8988T (cell line): Measurements from ENCODE around the gene ATM.
"Not testable (repeated sequence)": the region's sequence is repeated elsewhere in the genome, so short reads cannot be mapped to it uniquely, and the experiment has no call there.

Source experiments
- DNase-seq: peaks from one replicate; pipeline ENCODE4 v3.0.0; 2011

The ATM gene

DNA sequence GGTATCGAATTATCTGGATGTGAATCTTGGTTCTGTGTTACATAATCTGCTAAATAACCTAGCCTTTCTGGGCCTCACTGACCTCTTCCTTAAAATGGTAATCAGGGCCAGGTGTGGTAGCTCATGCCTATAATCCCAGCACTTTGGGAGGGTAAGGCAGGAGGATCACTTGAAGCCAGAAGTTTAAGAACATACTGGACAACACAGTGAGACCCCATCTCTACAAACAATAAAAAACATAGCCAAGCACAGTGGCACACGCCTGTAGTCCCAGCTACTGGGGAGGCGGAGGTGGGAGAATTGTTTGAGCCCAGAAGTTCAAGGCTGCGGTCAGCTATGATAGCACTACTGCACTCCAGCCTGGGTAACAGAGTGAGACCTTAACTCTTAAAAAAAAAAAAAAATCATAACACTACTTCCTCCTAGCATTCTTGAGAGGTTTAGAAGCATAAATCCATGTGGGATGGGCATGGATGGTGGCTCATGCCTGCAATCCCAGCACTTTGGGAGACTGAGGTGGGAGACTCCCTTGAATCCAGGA lies 171.9 kb downstream of the ATM start:
- no peak for DNase-seq

DNA sequence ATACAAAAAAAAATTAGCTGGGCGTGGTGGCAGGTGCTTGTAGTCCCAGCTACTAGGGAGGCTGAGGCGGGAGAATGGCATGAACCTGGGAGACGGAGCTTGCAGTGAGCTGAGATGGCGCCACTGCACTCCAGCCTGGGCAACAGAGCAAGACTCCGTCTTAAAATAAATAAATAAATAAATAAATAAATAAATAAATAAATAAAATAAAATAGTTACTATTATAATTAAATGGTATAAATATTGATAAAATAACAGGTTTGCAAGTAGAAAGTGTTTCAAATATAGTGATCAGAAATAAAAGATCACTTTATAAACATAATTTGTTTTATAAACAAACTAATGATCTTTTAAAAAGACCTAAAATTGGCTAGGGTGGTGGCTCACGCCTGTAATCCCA lies 173.8 kb downstream of the ATM start:
- DNase-seq, result not testable (repeated sequence)

DNA sequence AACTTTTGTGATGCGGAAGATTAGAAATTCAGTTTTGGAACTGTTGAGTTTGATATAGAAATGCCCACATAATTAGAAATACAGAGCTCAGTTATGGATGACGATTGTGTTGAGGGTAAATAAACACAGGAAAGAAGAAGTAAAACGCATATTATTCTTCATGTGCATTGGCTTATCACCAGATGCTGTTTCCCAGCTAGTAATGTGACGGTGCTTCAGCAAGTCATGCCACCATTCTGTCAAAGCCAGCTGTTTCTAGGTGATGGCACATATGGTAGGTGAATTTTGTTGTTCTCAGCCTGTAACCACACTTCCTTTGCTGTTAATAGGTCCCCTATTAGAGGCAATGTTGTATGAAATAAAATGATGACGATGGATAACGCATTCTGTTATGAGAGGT lies 175.6 kb downstream of the ATM start:
- no peak for DNase-seq

DNA sequence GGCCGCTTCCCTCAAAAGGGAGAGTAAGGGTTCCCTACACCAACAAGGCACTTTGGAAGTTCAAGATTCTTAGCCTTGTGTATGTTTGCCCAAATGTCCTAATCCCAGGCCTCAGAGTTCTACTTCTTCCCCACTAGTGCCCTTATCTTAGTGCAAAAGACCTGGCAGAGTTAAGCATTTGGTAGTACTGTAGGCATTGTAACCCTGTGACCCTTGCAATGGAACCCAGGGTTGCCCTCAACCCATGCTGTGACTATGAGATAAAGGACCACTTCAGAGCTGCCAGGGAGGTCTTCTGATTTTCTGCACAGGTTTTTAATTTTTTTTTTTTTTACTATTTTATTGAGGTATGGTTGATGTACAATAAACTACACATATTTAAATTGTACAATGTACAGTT lies 179.4 kb downstream of the ATM start:
- DNase-seq, result no peak

DNA sequence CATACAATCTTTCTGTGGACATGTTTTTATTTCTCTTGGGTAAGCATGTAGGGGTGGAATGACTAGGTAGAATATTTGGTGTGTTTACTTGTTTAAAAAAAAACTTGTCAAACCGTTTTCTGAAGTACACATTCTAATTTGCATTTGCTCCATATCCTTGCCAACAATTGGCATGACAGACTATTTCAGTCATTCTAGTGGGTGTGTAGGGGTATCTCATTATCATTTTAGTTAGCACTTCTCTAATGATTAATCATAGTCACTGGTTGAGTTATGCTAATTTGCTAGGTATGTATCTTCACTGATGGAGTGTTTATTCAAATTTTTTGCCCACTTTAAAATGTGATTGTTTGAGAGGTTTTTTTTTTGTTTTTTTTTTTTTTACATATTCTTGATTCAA lies 180.2 kb downstream of the ATM start:
- no peak for DNase-seq

DNA sequence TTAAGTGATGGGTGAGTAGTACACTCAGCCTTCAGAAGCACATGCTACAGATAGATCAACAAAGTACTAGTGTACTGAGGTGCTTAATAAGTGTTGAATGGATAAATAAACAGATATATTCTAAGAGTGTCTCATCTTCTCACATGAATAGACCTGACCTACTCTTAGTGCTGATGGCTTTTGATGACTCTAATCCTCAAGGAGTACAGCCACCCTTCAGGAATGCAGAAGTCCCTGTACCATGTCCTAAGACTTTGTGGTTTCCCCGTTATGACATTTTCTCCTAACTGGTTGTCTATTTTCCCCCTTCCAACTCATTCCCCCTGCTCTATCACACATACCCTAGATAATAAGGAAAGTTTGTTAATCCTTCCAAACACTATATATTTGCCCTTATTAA lies 182.8 kb downstream of the ATM start:
- no peak for DNase-seq

DNA sequence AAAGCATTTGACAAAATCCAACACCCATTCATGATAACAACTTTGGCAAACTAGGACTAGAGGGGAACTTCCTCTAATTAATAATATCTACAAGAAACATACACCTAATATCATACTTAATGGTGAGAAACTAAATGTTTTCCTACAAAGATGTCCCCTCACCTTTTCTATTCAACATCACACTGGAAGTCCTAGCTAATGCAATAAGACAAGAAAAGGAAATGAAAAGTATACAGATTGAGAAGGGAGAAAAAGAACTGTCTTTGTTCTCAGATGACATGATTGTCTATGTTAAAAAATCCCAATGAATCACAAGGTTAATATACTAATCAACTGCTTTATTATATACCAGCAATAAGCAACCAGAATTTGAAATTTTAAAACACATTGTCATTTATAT lies 192.1 kb downstream of the ATM start:
- DNase-seq, result no peak

DNA sequence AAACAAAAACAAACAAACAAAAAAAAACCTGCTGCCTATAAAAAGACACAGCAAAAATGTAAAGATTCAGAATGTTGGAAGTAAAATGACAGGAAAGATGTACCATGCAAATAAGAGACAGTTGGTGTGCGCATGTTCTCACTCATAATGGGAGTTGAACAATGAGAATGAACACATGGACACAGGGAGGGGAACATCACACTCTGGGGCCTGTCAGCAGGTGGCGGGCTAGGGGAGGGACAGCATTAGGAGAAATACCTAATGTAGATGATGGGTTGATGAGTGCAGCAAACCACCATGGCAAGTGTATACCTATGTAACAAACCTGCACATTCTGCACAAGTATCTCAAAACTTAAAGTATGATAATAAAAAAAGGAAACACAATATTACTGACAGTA lies 194.7 kb downstream of the ATM start:
- not testable (repeated sequence) for DNase-seq
